ENCODE measurements around the gene SEC24D. TPM values are rescaled to one million over a fixed set of nuclear protein-coding genes. Genes with fewer than 3 reads are reported as not detected.

Gene SEC24D
- total RNA-seq, 1 experiment from 2014 or later, result 32.0 TPM

DNA sequence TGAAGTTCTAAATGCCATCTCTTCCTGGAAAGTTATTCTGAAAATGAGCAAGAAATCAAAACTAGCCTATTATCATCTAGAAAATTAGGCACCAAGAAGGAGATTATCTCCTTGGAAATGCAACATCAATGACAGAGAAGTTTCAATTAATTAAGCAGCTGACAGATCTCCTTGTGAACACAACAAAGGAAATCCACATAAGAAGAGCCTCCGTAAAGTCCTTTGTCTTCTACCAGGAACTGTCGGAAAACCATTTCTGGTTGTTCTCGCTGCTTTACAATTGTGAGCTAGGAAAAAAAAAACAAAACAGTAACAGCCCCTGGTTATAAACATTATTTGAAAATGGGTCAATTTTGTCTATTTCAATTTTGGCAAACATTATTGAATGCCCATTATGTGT, 112.6 kb downstream of the SEC24D start:
- Histone ChIP-seq H3K4me3 (ENCODE audit: low read depth, low read length) (no peak overlapping the region), H3K36me3 (ENCODE audit: control insufficient read depth, insufficient read depth, low read length) (no peaks in the 10 kb centered on the region; the same call in 1 of the 2 replicates), H3K9me3 (no peaks in the 10 kb centered on the region), H3K27me3 (replicated peaks; ENCODE audit: control insufficient read depth, insufficient read depth, low read length) (no peaks in the 10 kb centered on the region), H3K4me1 (no peaks in the 10 kb centered on the region)
- BruUV-seq (replicated peaks), result no TSS peak
- H3K9me3 Mint-ChIP-seq (ENCODE audit: unreplicated experiment), result no peaks in the 10 kb centered on the region
- no peak overlapping the region for H3K27ac Mint-ChIP-seq (ENCODE audit: unreplicated experiment)
- H3K36me3 Mint-ChIP-seq (ENCODE audit: insufficient read depth, unreplicated experiment), result peaks cover 25% of the 10 kb centered on the region
- ChIA-PET CTCF (no interaction called here), POLR2A (no interaction called here)
- no peaks in the 10 kb centered on the region for H3K27me3 Mint-ChIP-seq (ENCODE audit: insufficient read depth, unreplicated experiment)
- peaks cover 6% of the 10 kb centered on the region for H3K4me1 Mint-ChIP-seq (ENCODE audit: low read depth, unreplicated experiment)
- no peak overlapping the region for H3K4me3 Mint-ChIP-seq (ENCODE audit: unreplicated experiment)
- intact Hi-C loops (cut with micrococcal nuclease; ENCODE audit: unreplicated experiment), result no loop called here
- TF ChIP-seq, protein P1, sequence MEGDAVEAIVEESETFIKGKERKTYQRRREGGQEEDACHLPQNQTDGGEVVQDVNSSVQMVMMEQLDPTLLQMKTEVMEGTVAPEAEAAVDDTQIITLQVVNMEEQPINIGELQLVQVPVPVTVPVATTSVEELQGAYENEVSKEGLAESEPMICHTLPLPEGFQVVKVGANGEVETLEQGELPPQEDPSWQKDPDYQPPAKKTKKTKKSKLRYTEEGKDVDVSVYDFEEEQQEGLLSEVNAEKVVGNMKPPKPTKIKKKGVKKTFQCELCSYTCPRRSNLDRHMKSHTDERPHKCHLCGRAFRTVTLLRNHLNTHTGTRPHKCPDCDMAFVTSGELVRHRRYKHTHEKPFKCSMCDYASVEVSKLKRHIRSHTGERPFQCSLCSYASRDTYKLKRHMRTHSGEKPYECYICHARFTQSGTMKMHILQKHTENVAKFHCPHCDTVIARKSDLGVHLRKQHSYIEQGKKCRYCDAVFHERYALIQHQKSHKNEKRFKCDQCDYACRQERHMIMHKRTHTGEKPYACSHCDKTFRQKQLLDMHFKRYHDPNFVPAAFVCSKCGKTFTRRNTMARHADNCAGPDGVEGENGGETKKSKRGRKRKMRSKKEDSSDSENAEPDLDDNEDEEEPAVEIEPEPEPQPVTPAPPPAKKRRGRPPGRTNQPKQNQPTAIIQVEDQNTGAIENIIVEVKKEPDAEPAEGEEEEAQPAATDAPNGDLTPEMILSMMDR (IDR thresholded peaks at IDR 0.05; ENCODE audit: insufficient read depth in 1 of 2, low read depth in 1 of 2, low read length in 1 of 2, severe bottlenecking in 1 of 2, unreplicated experiment in 1 of 2), result no peak
- DNase-seq, result no peak

DNA sequence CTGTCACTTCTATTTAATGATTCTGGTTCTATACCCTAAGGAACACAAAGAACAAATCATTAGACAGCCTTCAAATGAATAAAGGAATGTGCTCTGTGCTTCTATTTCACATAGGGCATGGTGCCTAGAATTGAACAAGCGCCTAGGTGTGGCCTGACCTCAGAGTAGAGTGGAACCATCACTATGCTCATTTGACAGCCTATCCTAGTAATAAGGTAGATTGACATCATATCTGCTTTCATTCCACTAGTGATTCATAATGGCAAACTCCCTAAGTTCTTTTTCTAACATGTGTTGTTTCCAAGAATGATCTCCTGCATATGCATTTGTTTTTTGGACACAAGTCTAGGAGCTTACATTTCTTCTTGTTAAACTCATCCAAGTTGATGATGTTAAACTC, 114.2 kb downstream of the SEC24D start:
- Mint-ChIP-seq H3K27me3 (ENCODE audit: insufficient read depth, unreplicated experiment) (no peaks in the 10 kb centered on the region), H3K27ac (ENCODE audit: unreplicated experiment) (no peak overlapping the region), H3K36me3 (ENCODE audit: insufficient read depth, unreplicated experiment) (peaks cover 25% of the 10 kb centered on the region), H3K4me1 (ENCODE audit: low read depth, unreplicated experiment) (peaks cover 6% of the 10 kb centered on the region), H3K9me3 (ENCODE audit: unreplicated experiment) (no peaks in the 10 kb centered on the region), H3K4me3 (ENCODE audit: unreplicated experiment) (no peak overlapping the region)
- H3K4me3 ChIP-seq (ENCODE audit: low read depth, low read length), result no peak overlapping the region
- BruUV-seq (replicated peaks), result no TSS peak
- H3K36me3 ChIP-seq (ENCODE audit: control insufficient read depth, insufficient read depth, low read length), result no peaks in the 10 kb centered on the region; the same call in 1 of the 2 replicates
- ChIA-PET CTCF (no interaction called here), POLR2A (no interaction called here)
- no peak for DNase-seq
- TF ChIP-seq, protein P1 (IDR thresholded peaks at IDR 0.05; ENCODE audit: insufficient read depth in 1 of 2, low read depth in 1 of 2, low read length in 1 of 2, severe bottlenecking in 1 of 2, unreplicated experiment in 1 of 2), result no peak
- intact Hi-C loops (cut with micrococcal nuclease; ENCODE audit: unreplicated experiment), result no loop called here
- H3K4me1 ChIP-seq, result no peaks in the 10 kb centered on the region
- H3K9me3 ChIP-seq, result no peaks in the 10 kb centered on the region
- H3K27me3 ChIP-seq (replicated peaks; ENCODE audit: control insufficient read depth, insufficient read depth, low read length), result no peaks in the 10 kb centered on the region

DNA sequence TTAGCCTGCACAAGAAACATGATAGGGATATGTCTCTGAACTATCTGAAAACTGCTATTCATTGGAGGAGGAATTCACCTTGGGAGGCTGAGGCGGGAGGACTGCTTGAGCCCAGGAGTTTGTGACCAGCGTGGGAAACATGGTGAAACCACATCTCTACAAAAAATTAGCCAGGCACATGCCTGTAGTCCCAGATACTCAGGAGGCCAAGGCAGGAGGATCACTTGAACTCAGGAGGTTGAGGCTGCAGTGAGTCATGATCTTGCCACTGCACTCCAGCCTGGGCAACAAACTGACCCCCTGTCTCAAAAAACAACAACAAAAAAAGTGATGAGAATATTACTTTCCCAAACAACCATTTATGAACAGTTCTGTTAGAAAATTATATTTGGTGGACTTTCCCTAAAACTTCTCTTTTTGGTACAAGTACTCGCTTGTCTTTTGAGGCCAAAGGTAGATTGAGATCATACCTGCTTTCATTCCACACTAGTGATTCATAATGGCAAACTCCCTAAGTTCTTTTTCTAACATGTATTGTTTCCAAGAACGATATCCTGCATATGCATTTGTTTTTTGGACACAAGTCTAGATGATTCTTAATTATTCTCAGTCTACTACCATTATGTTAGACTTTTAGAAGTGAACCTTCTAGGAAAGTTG, 117.3 kb downstream of the SEC24D start:
- TF ChIP-seq, protein P1 (IDR thresholded peaks at IDR 0.05; ENCODE audit: insufficient read depth in 1 of 2, low read depth in 1 of 2, low read length in 1 of 2, severe bottlenecking in 1 of 2, unreplicated experiment in 1 of 2), result no peak
- Histone ChIP-seq H3K4me1 (no peaks in the 10 kb centered on the region), H3K27me3 (replicated peaks; ENCODE audit: control insufficient read depth, insufficient read depth, low read length) (no peaks in the 10 kb centered on the region), H3K4me3 (ENCODE audit: low read depth, low read length) (no peak overlapping the region), H3K9me3 (no peaks in the 10 kb centered on the region), H3K36me3 (ENCODE audit: control insufficient read depth, insufficient read depth, low read length) (no peaks in the 10 kb centered on the region; the same call in 1 of the 2 replicates)
- Mint-ChIP-seq H3K36me3 (ENCODE audit: insufficient read depth, unreplicated experiment) (peaks cover 6% of the 10 kb centered on the region), H3K4me1 (ENCODE audit: low read depth, unreplicated experiment) (peaks cover 6% of the 10 kb centered on the region), H3K9me3 (ENCODE audit: unreplicated experiment) (no peaks in the 10 kb centered on the region), H3K27ac (ENCODE audit: unreplicated experiment) (no peak overlapping the region), H3K4me3 (ENCODE audit: unreplicated experiment) (no peak overlapping the region), H3K27me3 (ENCODE audit: insufficient read depth, unreplicated experiment) (no peaks in the 10 kb centered on the region)
- DNase-seq, result no peak
- intact Hi-C loops (cut with micrococcal nuclease; ENCODE audit: unreplicated experiment), result loop anchor here (2.0 kb wide), 1 partner anchor 82 kb away; no protein-coding TSS in a partner anchor
- CTCF ChIA-PET, result no interaction called here
- BruUV-seq (replicated peaks), result no TSS peak
- POLR2A ChIA-PET, result no interaction called here
